Tibial nerve (tissue), 4 donors: ENCODE measurements around the gene CXCR5. TPM values are rescaled to one million over a fixed set of nuclear protein-coding genes. Genes with fewer than 3 reads are reported as not detected.

Experiments used
- DNase-seq, 2 donors: peaks; one replicate each; pipeline ENCODE4 v3.0.0-alpha.2; 2019; ENCODE audit warnings: low spot score in 2 of 2
- H3K27ac ChIP-seq, 4 donors: fragments of 200-600 bp; sonication (generic) in 3 of 4; one replicate each; pipeline ENCODE4 v1.5.1; 2017 to 2019; ENCODE audit warnings: mild to moderate bottlenecking in 1 of 4
- H3K27me3 ChIP-seq, 2 donors: fragments of 200-600 bp; sonication (generic) in 1 of 2; one replicate each; pipeline versions ENCODE4 v1.5.1 to v1.6.0; 2017 to 2019
- H3K36me3 ChIP-seq, 3 donors: fragments of 200-600 bp; sonication (generic); one replicate each; pipeline ENCODE4 v1.5.1; 2018 to 2019
- H3K4me1 ChIP-seq, 4 donors: fragments of 200-600 bp; sonication (generic) in 3 of 4; one replicate each; pipeline ENCODE4 v1.5.1; 2017 to 2019
- H3K4me3 ChIP-seq, 4 donors: fragments of 200-600 bp; sonication (generic) in 3 of 4; one replicate each; pipeline ENCODE4 v1.5.1; 2017 to 2019; ENCODE audit warnings: mild to moderate bottlenecking in 1 of 4, moderate library complexity in 1 of 4
- H3K9me3 ChIP-seq, 4 donors: fragments of 200-600 bp; sonication (generic) in 3 of 4; one replicate each; pipeline ENCODE4 v1.5.1; 2017 to 2019
- CTCF ChIP-seq, 5 experiments: fragments of 200-600 bp in 3 of 5; fragments of 450-650 bp in 2 of 5; sonication (generic) in 3 of 5; IDR thresholded peaks; one replicate each; pipeline ENCODE4 v1.5.1; 2016 to 2019; ENCODE audit warnings: antibody characterized with exemption in 5 of 5, mild to moderate bottlenecking in 3 of 5, moderate library complexity in 2 of 5
- EP300 ChIP-seq, 2 donors: sonication (generic); formaldehyde crosslinking; IDR thresholded peaks; one replicate each; pipeline ENCODE4 v1.6.1; 2017; ENCODE audit warnings: antibody characterized with exemption in 2 of 2, mild to moderate bottlenecking in 1 of 2
- POLR2A ChIP-seq, 2 donors: fragments of 450-650 bp; IDR thresholded peaks; one replicate each; pipeline ENCODE4 v1.6.1; 2017; ENCODE audit warnings: antibody characterized with exemption in 2 of 2, mild to moderate bottlenecking in 2 of 2, moderate library complexity in 2 of 2
- WGBS, 2 donors: methylation state at CpG; one replicate each; pipeline ENCODE4 v1.1.5; 2018; 5-methylcytosine and 5-hydroxymethylcytosine counted together
- total RNA-seq, 4 donors: library from RNA; depleted of rRNA; stranded (reverse); fragments of >200 nt; gene quantifications; one replicate each; pipeline ENCODE4 v1.1.0, GENCODE V29; 2016

The CXCR5 gene
- total RNA-seq, 4 donors from 2014 or later = not detected

- Histone ChIP-seq H3K4me1 (no peaks in the 10 kb centered on the region), H3K27ac (no peak overlapping the region), H3K9me3 (no peaks in the 10 kb centered on the region), H3K4me3 (no peak overlapping the region), H3K36me3 (no peaks in the 10 kb centered on the region), H3K27me3 (no peaks in the 10 kb centered on the region)
- no peak for DNase-seq
- no peak for TF ChIP-seq EP300 (IDR thresholded peaks at IDR 0.05)
- TF ChIP-seq CTCF (IDR thresholded peaks at IDR 0.05) = no peak
- no peak for TF ChIP-seq POLR2A (IDR thresholded peaks at IDR 0.05)
- 83% methylated on average over 3 of the region's 3 CpGs for WGBS, 2 donors
Measured at GRCh38 chr11:118846181-118846935, 37.3 kb upstream of the CXCR5 start.

GRCh38 chr11:118849825-118850224 lies 33.9 kb upstream of the CXCR5 start:
- Histone ChIP-seq H3K27ac (no peak overlapping the region), H3K4me1 (no peaks in the 10 kb centered on the region), H3K4me3 (no peak overlapping the region), H3K9me3 (no peaks in the 10 kb centered on the region), H3K27me3 (no peaks in the 10 kb centered on the region), H3K36me3 (no peaks in the 10 kb centered on the region)
- TF ChIP-seq CTCF (IDR thresholded peaks at IDR 0.05) (no peak), EP300 (IDR thresholded peaks at IDR 0.05) (no peak), POLR2A (IDR thresholded peaks at IDR 0.05) (no peak)
- DNase-seq = no peak
- WGBS, 2 donors = 89 to 90% methylated on average over 4 of the region's 4 CpGs

GRCh38 chr11:118851970-118852369 lies 31.7 kb upstream of the CXCR5 start:
- no peaks in the 10 kb centered on the region for H3K9me3 ChIP-seq
- no peak overlapping the region for H3K27ac ChIP-seq
- WGBS, 2 donors = 58 to 65% methylated on average over 3 of the region's 3 CpGs
- no peaks in the 10 kb centered on the region for H3K27me3 ChIP-seq
- H3K4me1 ChIP-seq = no peaks in the 10 kb centered on the region
- H3K4me3 ChIP-seq = no peak overlapping the region
- TF ChIP-seq CTCF (IDR thresholded peaks at IDR 0.05) (no peak), POLR2A (IDR thresholded peaks at IDR 0.05) (no peak), EP300 (IDR thresholded peaks at IDR 0.05) (no peak)
- H3K36me3 ChIP-seq = no peaks in the 10 kb centered on the region
- no peak for DNase-seq

- Histone ChIP-seq H3K36me3 (no peaks in the 10 kb centered on the region), H3K4me1 (no peaks in the 10 kb centered on the region), H3K4me3 (no peak overlapping the region), H3K27me3 (no peaks in the 10 kb centered on the region), H3K9me3 (no peaks in the 10 kb centered on the region), H3K27ac (no peak overlapping the region)
- no peak for DNase-seq
- TF ChIP-seq POLR2A (IDR thresholded peaks at IDR 0.05) (no peak), EP300 (IDR thresholded peaks at IDR 0.05) (no peak), CTCF (IDR thresholded peaks at IDR 0.05) (no peak)
- 90 to 91% methylated on average over 12 of the region's 12 CpGs for WGBS, 2 donors
Measured at GRCh38 chr11:118853678-118854077, 30.0 kb upstream of the CXCR5 start.

GRCh38 chr11:118856314-118856713 lies 27.4 kb upstream of the CXCR5 start:
- H3K27ac ChIP-seq = no peak overlapping the region
- TF ChIP-seq EP300 (IDR thresholded peaks at IDR 0.05) (no peak), POLR2A (IDR thresholded peaks at IDR 0.05) (no peak), CTCF (IDR thresholded peaks at IDR 0.05) (no peak)
- H3K9me3 ChIP-seq = no peaks in the 10 kb centered on the region
- H3K4me3 ChIP-seq = no peak overlapping the region
- H3K4me1 ChIP-seq = no peaks in the 10 kb centered on the region
- H3K36me3 ChIP-seq = no peaks in the 10 kb centered on the region
- 51 to 68% methylated on average over 4 of the region's 4 CpGs for WGBS, 2 donors
- no peak for DNase-seq
- no peaks in the 10 kb centered on the region for H3K27me3 ChIP-seq
